Upper lobe of left lung (tissue), 4 donors: ENCODE results near the gene ZBTB16.

Experiments used
- POLR2A ChIP-seq, 4 donors: fragments of 450-650 bp; IDR thresholded peaks; one replicate each; pipeline ENCODE4 v1.5.1; 2016 to 2017; ENCODE audit warnings: antibody characterized with exemption in 4 of 4, mild to moderate bottlenecking in 2 of 4
- TF ChIP-seq, protein P1 (sequence below), 6 experiments: fragments of 450-650 bp in 4 of 6; fragments of 200-600 bp in 2 of 6; sonication (generic) in 2 of 6; IDR thresholded peaks; one replicate each; pipeline ENCODE4 v1.5.1; 2016 to 2019; ENCODE audit warnings: antibody characterized with exemption in 6 of 6

DNA sequence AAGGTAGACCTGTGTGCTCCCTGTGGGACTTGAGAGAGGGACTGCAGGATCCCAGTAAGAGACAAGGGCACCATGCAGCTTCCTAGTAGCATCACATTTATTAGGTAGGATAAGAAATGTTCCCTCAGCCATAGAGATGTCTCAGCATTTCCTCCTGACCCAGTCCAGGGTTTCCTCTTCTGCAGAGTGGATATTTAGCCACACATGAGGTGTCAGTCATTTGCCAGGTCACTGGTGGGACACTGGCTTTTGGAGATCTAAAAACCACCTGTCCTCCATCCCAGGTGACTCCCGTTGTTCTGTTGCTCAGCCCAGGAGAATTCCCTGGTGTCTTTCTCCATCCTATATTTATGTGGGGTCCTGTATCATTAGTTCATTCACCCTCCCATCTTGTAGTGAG is 119.1 kb downstream of the ZBTB16 start:
- TF ChIP-seq, protein P1, sequence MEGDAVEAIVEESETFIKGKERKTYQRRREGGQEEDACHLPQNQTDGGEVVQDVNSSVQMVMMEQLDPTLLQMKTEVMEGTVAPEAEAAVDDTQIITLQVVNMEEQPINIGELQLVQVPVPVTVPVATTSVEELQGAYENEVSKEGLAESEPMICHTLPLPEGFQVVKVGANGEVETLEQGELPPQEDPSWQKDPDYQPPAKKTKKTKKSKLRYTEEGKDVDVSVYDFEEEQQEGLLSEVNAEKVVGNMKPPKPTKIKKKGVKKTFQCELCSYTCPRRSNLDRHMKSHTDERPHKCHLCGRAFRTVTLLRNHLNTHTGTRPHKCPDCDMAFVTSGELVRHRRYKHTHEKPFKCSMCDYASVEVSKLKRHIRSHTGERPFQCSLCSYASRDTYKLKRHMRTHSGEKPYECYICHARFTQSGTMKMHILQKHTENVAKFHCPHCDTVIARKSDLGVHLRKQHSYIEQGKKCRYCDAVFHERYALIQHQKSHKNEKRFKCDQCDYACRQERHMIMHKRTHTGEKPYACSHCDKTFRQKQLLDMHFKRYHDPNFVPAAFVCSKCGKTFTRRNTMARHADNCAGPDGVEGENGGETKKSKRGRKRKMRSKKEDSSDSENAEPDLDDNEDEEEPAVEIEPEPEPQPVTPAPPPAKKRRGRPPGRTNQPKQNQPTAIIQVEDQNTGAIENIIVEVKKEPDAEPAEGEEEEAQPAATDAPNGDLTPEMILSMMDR (IDR thresholded peaks at IDR 0.05), result no peak
- TF ChIP-seq POLR2A (IDR thresholded peaks at IDR 0.05), result no peak
